ENCODE results near the gene GSK3A. TPM values are rescaled to one million over a fixed set of nuclear protein-coding genes. Genes with fewer than 3 reads are reported as not detected.

The GSK3A gene
- total RNA-seq, 1 experiment from 2014 or later = 25.0 TPM

DNA sequence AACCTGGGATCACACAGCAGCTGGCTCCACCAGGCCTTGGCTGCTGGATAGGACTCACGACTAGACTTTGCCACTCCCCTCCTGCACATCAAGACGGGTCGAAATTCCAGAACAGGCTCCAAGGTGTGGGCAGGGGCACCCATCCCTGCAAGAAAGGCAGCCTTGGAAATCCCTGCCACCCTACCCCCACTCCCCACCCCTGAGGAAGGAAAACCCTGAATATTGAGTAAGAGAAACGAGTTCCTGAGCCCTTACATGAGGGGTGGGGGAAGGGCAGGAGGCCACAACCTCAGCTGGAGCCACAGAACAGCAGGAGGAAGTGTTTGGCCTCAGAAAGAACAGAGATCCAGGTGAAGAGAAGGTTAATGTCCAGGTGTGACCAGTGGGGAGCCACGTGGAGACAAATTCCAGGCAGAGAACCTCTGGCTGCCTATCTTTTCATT lies 45.0 kb downstream of the GSK3A start:
- ChIA-PET POLR2A (ENCODE audit: unreplicated experiment) (no interaction called here), CTCF (no interaction called here)
- DNase-seq = no peak
- intact Hi-C loops (cut with micrococcal nuclease) = no loop called here
- H3K27ac ChIP-seq (ENCODE audit: low read length) = no peak overlapping the region
- H3K4me3 ChIP-seq (ENCODE audit: low read length) = no peak overlapping the region
- no peaks in the 10 kb centered on the region; the same call in 1 of the 2 replicates for H3K36me3 ChIP-seq (ENCODE audit: low read depth, low read length)
- TF ChIP-seq EZH2 (IDR thresholded peaks at IDR 0.05; ENCODE audit: low read length, unreplicated experiment) (no peak), EZH2phosphoT487 (IDR thresholded peaks at IDR 0.05; ENCODE audit: borderline replicate concordance, low read length) (no peak)
- TF ChIP-seq, protein P1, sequence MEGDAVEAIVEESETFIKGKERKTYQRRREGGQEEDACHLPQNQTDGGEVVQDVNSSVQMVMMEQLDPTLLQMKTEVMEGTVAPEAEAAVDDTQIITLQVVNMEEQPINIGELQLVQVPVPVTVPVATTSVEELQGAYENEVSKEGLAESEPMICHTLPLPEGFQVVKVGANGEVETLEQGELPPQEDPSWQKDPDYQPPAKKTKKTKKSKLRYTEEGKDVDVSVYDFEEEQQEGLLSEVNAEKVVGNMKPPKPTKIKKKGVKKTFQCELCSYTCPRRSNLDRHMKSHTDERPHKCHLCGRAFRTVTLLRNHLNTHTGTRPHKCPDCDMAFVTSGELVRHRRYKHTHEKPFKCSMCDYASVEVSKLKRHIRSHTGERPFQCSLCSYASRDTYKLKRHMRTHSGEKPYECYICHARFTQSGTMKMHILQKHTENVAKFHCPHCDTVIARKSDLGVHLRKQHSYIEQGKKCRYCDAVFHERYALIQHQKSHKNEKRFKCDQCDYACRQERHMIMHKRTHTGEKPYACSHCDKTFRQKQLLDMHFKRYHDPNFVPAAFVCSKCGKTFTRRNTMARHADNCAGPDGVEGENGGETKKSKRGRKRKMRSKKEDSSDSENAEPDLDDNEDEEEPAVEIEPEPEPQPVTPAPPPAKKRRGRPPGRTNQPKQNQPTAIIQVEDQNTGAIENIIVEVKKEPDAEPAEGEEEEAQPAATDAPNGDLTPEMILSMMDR (conservative IDR thresholded peaks at IDR 0.05; ENCODE audit: low read depth, low read length) = no peak
- no peak overlapping the region for H3K9ac ChIP-seq (ENCODE audit: low read length)
- no peak overlapping the region for H2AFZ ChIP-seq (ENCODE audit: low read length)
- H3K4me2 ChIP-seq (ENCODE audit: low read length) = no peak overlapping the region
- no peaks in the 10 kb centered on the region for H3K9me3 ChIP-seq (ENCODE audit: low read length)
- H3K4me1 ChIP-seq (ENCODE audit: insufficient read depth, low read length) = peaks cover 18% of the 10 kb centered on the region
- no peaks in the 10 kb centered on the region for H4K20me1 ChIP-seq (ENCODE audit: low read length)
- BruUV-seq (replicated peaks) = no TSS peak
- H3K9me2 ChIP-seq (replicated peaks; ENCODE audit: low read length) = no peaks in the 10 kb centered on the region
- no peaks in the 10 kb centered on the region for H3F3A ChIP-seq (ENCODE audit: low read length, unreplicated experiment)
- no peak for ATAC-seq
- peaks cover 13% of the 10 kb centered on the region; the same call in 1 of the 2 replicates for H3K79me2 ChIP-seq (ENCODE audit: low read length)
- no peaks in the 10 kb centered on the region for H3K27me3 ChIP-seq (ENCODE audit: low read length)

DNA sequence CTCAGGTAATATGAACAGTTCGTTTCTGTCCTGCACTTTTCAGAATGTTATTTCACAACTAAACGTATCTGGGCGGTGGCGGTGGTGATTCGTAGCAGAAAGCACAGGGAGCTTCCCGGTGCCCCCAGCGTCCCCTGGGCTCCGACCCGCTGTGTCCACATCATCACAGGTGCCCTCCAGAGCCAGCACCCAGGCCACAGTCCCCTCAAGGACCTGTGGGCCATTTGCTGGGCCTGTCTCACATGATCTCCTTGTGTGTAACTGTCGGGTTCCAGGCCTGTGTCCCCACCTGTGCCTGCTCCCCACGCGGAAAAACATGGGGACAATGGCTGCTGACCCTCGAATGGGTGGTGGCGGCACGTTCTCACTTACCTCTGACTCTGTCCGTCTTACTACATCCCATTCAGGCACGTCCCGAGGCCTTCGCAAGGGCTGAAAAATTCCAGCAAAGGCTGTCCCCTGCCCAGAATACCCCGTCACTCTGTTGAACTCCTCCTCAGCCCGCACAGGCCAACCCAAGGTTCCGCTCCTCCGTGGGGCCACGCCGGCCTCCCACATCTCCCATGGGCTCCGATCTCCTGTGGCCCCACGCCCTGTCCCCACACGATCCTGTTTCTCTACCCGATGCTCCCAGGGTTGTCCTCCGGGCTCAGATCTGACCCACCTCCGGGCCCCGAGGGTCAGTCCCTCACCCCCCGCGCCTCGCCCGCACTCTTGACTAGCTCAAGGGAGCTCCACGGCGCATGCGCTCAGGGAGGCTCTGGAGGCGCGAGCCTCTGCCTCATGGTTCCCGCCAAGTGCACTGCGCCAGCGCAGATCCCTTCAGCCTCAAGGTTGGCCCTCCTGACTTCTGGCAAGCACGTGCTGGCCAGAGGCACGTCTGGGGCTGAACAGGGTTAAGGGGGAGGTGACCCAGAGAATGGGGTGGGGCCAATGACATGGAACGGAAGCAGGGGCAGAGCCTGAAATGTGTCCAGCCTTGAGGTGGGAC lies 46.1 kb downstream of the GSK3A start:
- no peak overlapping the region for H2AFZ ChIP-seq (ENCODE audit: low read length)
- BruUV-seq (replicated peaks) = TSS peak; percentile 7
- ATAC-seq = no peak
- no peaks in the 10 kb centered on the region for H3K27me3 ChIP-seq (ENCODE audit: low read length)
- no peaks in the 10 kb centered on the region for H3F3A ChIP-seq (ENCODE audit: low read length, unreplicated experiment)
- 0 out of 2 replicates have a peak, but pooled peaks cover 4% of the 10 kb centered on the region for H3K79me2 ChIP-seq (ENCODE audit: low read length)
- no peaks in the 10 kb centered on the region for H3K9me2 ChIP-seq (replicated peaks; ENCODE audit: low read length)
- H3K9ac ChIP-seq (ENCODE audit: low read length) = no peak overlapping the region
- ChIA-PET CTCF (no interaction called here), POLR2A (ENCODE audit: unreplicated experiment) (no interaction called here)
- H3K36me3 ChIP-seq (ENCODE audit: low read depth, low read length) = no peaks in the 10 kb centered on the region; the same call in 1 of the 2 replicates
- H3K27ac ChIP-seq (ENCODE audit: low read length) = no peak overlapping the region
- intact Hi-C loops (cut with micrococcal nuclease) = no loop called here
- no peak overlapping the region for H3K4me2 ChIP-seq (ENCODE audit: low read length)
- no peaks in the 10 kb centered on the region for H4K20me1 ChIP-seq (ENCODE audit: low read length)
- H3K4me1 ChIP-seq (ENCODE audit: insufficient read depth, low read length) = peaks cover 27% of the 10 kb centered on the region
- no peak overlapping the region for H3K4me3 ChIP-seq (ENCODE audit: low read length)
- TF ChIP-seq, protein P1 (conservative IDR thresholded peaks at IDR 0.05; ENCODE audit: low read depth, low read length) = no peak
- TF ChIP-seq EZH2phosphoT487 (IDR thresholded peaks at IDR 0.05; ENCODE audit: borderline replicate concordance, low read length) (no peak), EZH2 (IDR thresholded peaks at IDR 0.05; ENCODE audit: low read length, unreplicated experiment) (no peak)
- no peaks in the 10 kb centered on the region for H3K9me3 ChIP-seq (ENCODE audit: low read length)
- DNase-seq = no peak

DNA sequence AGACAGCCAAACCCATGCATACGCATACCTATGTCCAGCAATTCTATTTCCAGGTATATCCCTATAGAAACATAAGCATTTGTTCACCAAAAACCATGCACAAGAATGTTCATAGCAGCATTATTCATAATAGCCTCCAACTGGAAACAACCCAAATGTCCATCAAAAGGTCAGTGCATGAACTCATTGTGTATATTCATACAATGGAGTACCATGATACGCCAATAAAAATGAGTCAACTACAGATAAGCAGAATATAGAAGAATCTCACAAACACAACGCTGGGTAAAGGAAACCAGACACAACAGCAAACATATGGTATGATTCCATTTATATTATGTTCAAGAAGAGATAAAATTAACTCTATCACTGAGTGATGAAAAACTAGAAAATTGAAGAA lies 48.7 kb downstream of the GSK3A start:
- no peaks in the 10 kb centered on the region for H4K20me1 ChIP-seq (ENCODE audit: low read length)
- DNase-seq (peak; percentile 88), ATAC-seq (peak; percentile 69)
- no peaks in the 10 kb centered on the region for H3K9me3 ChIP-seq (ENCODE audit: low read length)
- H3K27me3 ChIP-seq (ENCODE audit: low read length) = no peaks in the 10 kb centered on the region
- intact Hi-C loops (cut with micrococcal nuclease) = no loop called here
- peak overlapping the region; percentile 74 for H3K27ac ChIP-seq (ENCODE audit: low read length)
- CTCF ChIA-PET = no interaction called here
- no peaks in the 10 kb centered on the region for H3K9me2 ChIP-seq (replicated peaks; ENCODE audit: low read length)
- H3K4me1 ChIP-seq (ENCODE audit: insufficient read depth, low read length) = peaks cover 30% of the 10 kb centered on the region
- no TSS peak for BruUV-seq (replicated peaks)
- no peaks in the 10 kb centered on the region for H3F3A ChIP-seq (ENCODE audit: low read length, unreplicated experiment)
- H3K79me2 ChIP-seq (ENCODE audit: low read length) = no peaks in the 10 kb centered on the region
- H3K9ac ChIP-seq (ENCODE audit: low read length) = no peak overlapping the region
- no peak overlapping the region for H3K4me2 ChIP-seq (ENCODE audit: low read length)
- TF ChIP-seq EZH2 (IDR thresholded peaks at IDR 0.05; ENCODE audit: low read length, unreplicated experiment) = no peak
- no peak for TF ChIP-seq EZH2phosphoT487 (IDR thresholded peaks at IDR 0.05; ENCODE audit: borderline replicate concordance, low read length)
- TF ChIP-seq, protein P1 (conservative IDR thresholded peaks at IDR 0.05; ENCODE audit: low read depth, low read length) = no peak
- no peak overlapping the region for H2AFZ ChIP-seq (ENCODE audit: low read length)
- H3K4me3 ChIP-seq (ENCODE audit: low read length) = no peak overlapping the region
- no peaks in the 10 kb centered on the region; the same call in 1 of the 2 replicates for H3K36me3 ChIP-seq (ENCODE audit: low read depth, low read length)
- POLR2A ChIA-PET (ENCODE audit: unreplicated experiment) = no interaction called here
